ENCODE data around the gene TMEM176A. TPM values are rescaled to one million over a fixed set of nuclear protein-coding genes. Genes with fewer than 3 reads are reported as not detected.

Gene TMEM176A
- total RNA-seq, 1 experiment from 2014 or later = not detected

DNA sequence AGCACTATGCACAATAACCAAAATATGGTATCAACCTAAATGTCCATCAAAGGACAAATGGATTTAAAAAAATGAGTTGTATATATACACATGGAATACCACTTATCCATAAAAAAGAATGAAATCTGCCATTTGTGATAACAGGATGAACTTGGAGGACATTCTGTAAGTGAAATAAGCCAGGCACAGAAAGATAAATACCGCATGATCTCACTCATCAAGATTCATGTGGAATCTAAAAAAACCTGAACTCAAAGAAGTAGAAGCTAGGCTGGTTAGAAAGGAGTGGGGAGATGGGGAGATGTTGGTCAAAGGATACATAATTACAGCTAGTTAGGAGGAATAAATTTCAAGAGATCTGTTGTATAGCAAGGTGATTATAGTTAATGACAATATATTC is 34.5 kb downstream of the TMEM176A start:
- no peaks in the 10 kb centered on the region for H4K20me1 ChIP-seq (ENCODE audit: insufficient read depth)
- H3K4me3 ChIP-seq (replicated peaks in 1 of 2; ENCODE audit: low read depth in 1 of 2, low read length in 2 of 2) = no peak overlapping the region
- ChIA-PET RAD21 (ENCODE audit: low non-redundant PET in 1 of 2, low total read pairs in 2 of 2, uncharacterized antibody in 2 of 2, unreplicated experiment in 2 of 2) (no interaction called here), CTCF (no interaction called here), POLR2A (no interaction called here)
- no peaks in the 10 kb centered on the region for H3K79me2 ChIP-seq (ENCODE audit: insufficient read depth, low read length)
- no peak for TF ChIP-seq CBX3 (IDR thresholded peaks at IDR 0.05; ENCODE audit: low read depth)
- TF ChIP-seq SRF (IDR thresholded peaks at IDR 0.05; ENCODE audit: low read depth) = no peak
- TF ChIP-seq FOSL1 (IDR thresholded peaks at IDR 0.05; ENCODE audit: low read depth) = no peak
- TF ChIP-seq TCF7L2 (IDR thresholded peaks at IDR 0.05; ENCODE audit: borderline replicate concordance, extremely low read depth, insufficient read depth, insufficient read length) = no peak
- no peak for TF ChIP-seq SIN3A (IDR thresholded peaks at IDR 0.05; ENCODE audit: low read depth)
- no peak for TF ChIP-seq ZBTB33 (IDR thresholded peaks at IDR 0.05; ENCODE audit: extremely low read depth, insufficient replicate concordance, low read length)
- no peak for TF ChIP-seq ZNF274 (IDR thresholded peaks at IDR 0.05; ENCODE audit: low read depth, low read length)
- TF ChIP-seq ZFX (IDR thresholded peaks at IDR 0.05) = no peak
- TF ChIP-seq EZH2phosphoT487 (IDR thresholded peaks at IDR 0.05; ENCODE audit: borderline replicate concordance) = no peak
- intact Hi-C loops (cut with micrococcal nuclease) = no loop called here
- H3K4me2 ChIP-seq (ENCODE audit: low read length) = no peak overlapping the region
- H3K9ac ChIP-seq (ENCODE audit: low read length) = no peak overlapping the region
- no peaks in the 10 kb centered on the region for H3K4me1 ChIP-seq (ENCODE audit: control insufficient read depth in 1 of 2, insufficient read depth in 2 of 2, low read length in 2 of 2)
- ATAC-seq (no peak), DNase-seq (ENCODE audit: low read depth, low spot score) (no peak)
- H3K9me2 ChIP-seq (ENCODE audit: insufficient read depth) = no peaks in the 10 kb centered on the region
- no peaks in the 10 kb centered on the region for H3K9me3 ChIP-seq (ENCODE audit: control insufficient read depth in 1 of 2, insufficient read depth in 1 of 2, low read depth in 1 of 2, low read length in 2 of 2)
- no peaks in the 10 kb centered on the region for H3K36me3 ChIP-seq (ENCODE audit: control insufficient read depth in 1 of 2, insufficient read depth in 2 of 2, low read length in 2 of 2)
- H2AFZ ChIP-seq (ENCODE audit: low read depth, low read length, poor library complexity, severe bottlenecking) = no peak overlapping the region
- no peak overlapping the region for H3K27ac ChIP-seq (ENCODE audit: low read depth, low read length)
- BruUV-seq (replicated peaks) = no TSS peak
- H3K27me3 ChIP-seq (ENCODE audit: insufficient read depth, low read length) = peaks cover 24% of the 10 kb centered on the region; the same call in 1 of the 2 replicates
